NOMO-1 treated with dmso at 0.1 percent for 144 hours (cell line): ENCODE measurements around the gene TNFSF4.

ENCODE experiments used
- DNase-seq: peaks from one replicate; lab custom pipeline; 2025; ENCODE audit not compliant: unreplicated experiment; lab: John Stamatoyannopoulos, UW

TNFSF4 gene

GRCh38 chr1:173212952-173213491 is 5.9 kb upstream of the TNFSF4 start:
- no peak for DNase-seq

- no peak for DNase-seq
Observed at GRCh38 chr1:173210716-173211231, 3.6 kb upstream of the TNFSF4 start.

GRCh38 chr1:173210283-173210682 is 3.2 kb upstream of the TNFSF4 start:
- no peak for DNase-seq

- DNase-seq, result no peak
Observed at GRCh38 chr1:173208868-173209267, 1.7 kb upstream of the TNFSF4 start.

- DNase-seq, result no peak
Observed at GRCh38 chr1:173208146-173208545, 1.0 kb upstream of the TNFSF4 start.

GRCh38 chr1:173205146-173206051 is 1.7 kb downstream of the TNFSF4 start:
- DNase-seq, result no peak

- DNase-seq, result no peak
Observed at GRCh38 chr1:173204693-173205092, 2.4 kb downstream of the TNFSF4 start.

GRCh38 chr1:173202424-173203145 is 4.5 kb downstream of the TNFSF4 start:
- DNase-seq, result no peak

- DNase-seq, result no peak
Observed at GRCh38 chr1:173201969-173202368, 5.2 kb downstream of the TNFSF4 start.

GRCh38 chr1:173195596-173196088 is 11.5 kb downstream of the TNFSF4 start:
- no peak for DNase-seq

- DNase-seq, result peak; percentile 50
Observed at GRCh38 chr1:173193639-173194038, 13.5 kb downstream of the TNFSF4 start.

GRCh38 chr1:173191011-173191705 is 16.0 kb downstream of the TNFSF4 start:
- no peak for DNase-seq

GRCh38 chr1:173190101-173190936 is 16.8 kb downstream of the TNFSF4 start:
- no peak for DNase-seq

GRCh38 chr1:173187671-173188237 is 19.4 kb downstream of the TNFSF4 start:
- DNase-seq, result no peak

- DNase-seq, result no peak
Observed at GRCh38 chr1:173181791-173182190, 25.3 kb downstream of the TNFSF4 start.

- no peak for DNase-seq
Observed at GRCh38 chr1:173176246-173176645, 30.9 kb downstream of the TNFSF4 start.

GRCh38 chr1:173175514-173176145 is 31.5 kb downstream of the TNFSF4 start:
- no peak for DNase-seq

GRCh38 chr1:173173388-173173787 is 33.7 kb downstream of the TNFSF4 start:
- no peak for DNase-seq

GRCh38 chr1:173171152-173171551 is 36.0 kb downstream of the TNFSF4 start:
- no peak for DNase-seq
